HG03139 (cell line): Measurements from ENCODE around the gene GOLGA6L2.
"Not testable (repeated sequence)": the region's sequence is repeated elsewhere in the genome, so short reads cannot be mapped to it uniquely, and the experiment has no call there.

Experiments
- ATAC-seq: cut with Tn5 transposase; IDR thresholded peaks from one replicate; pipeline ENCODE4 v1.9.1; 2021; ENCODE audit not compliant: unreplicated experiment

Gene GOLGA6L2

GRCh38 chr15:23447107-23447500 lies at the start of gene GOLGA6L2:
TSS of gene GOLGA6L2 (minus strand) at chr15:23447243. CDS start at chr15:23447181, 62 bp downstream.
- no peak for ATAC-seq

- ATAC-seq, result no peak
Observed at GRCh38 chr15:23484870-23485269, 37.8 kb upstream of the GOLGA6L2 start.

- ATAC-seq, result no peak
Observed at GRCh38 chr15:23483821-23484299, 36.8 kb upstream of the GOLGA6L2 start.

- no peak for ATAC-seq
Observed at GRCh38 chr15:23482764-23483489, 35.9 kb upstream of the GOLGA6L2 start.

GRCh38 chr15:23482228-23482627 lies 35.2 kb upstream of the GOLGA6L2 start:
- no peak for ATAC-seq

GRCh38 chr15:23477920-23478319 lies 30.9 kb upstream of the GOLGA6L2 start:
- no peak for ATAC-seq

GRCh38 chr15:23472678-23473077 lies 25.6 kb upstream of the GOLGA6L2 start:
- ATAC-seq, result no peak

GRCh38 chr15:23472033-23472432 lies 25.0 kb upstream of the GOLGA6L2 start:
- no peak for ATAC-seq

- ATAC-seq, result no peak
Observed at GRCh38 chr15:23467110-23467600, 20.1 kb upstream of the GOLGA6L2 start.

- no peak for ATAC-seq
Observed at GRCh38 chr15:23457890-23458289, 10.8 kb upstream of the GOLGA6L2 start.

GRCh38 chr15:23446215-23447106 lies 582 bp downstream of the GOLGA6L2 start:
- ATAC-seq, result no peak

GRCh38 chr15:23444269-23444668 lies 2.8 kb downstream of the GOLGA6L2 start:
- ATAC-seq, result no peak

GRCh38 chr15:23441204-23441603 lies 5.8 kb downstream of the GOLGA6L2 start:
- ATAC-seq, result no peak

GRCh38 chr15:23440596-23440995 lies 6.4 kb downstream of the GOLGA6L2 start:
- ATAC-seq, result no peak

GRCh38 chr15:23439513-23439912 lies 7.5 kb downstream of the GOLGA6L2 start:
- no peak for ATAC-seq

- no peak for ATAC-seq
Observed at GRCh38 chr15:23438816-23439466, 8.1 kb downstream of the GOLGA6L2 start.

GRCh38 chr15:23437673-23438072 lies 9.4 kb downstream of the GOLGA6L2 start:
- no peak for ATAC-seq

- no peak for ATAC-seq
Observed at GRCh38 chr15:23437146-23437545, 9.9 kb downstream of the GOLGA6L2 start.

GRCh38 chr15:23436421-23436820 lies 10.6 kb downstream of the GOLGA6L2 start:
- no peak for ATAC-seq

- ATAC-seq, result not testable (repeated sequence)
Observed at GRCh38 chr15:23434699-23435098, 12.3 kb downstream of the GOLGA6L2 start.

GRCh38 chr15:23425327-23425726 lies 21.7 kb downstream of the GOLGA6L2 start:
- ATAC-seq, result not testable (repeated sequence)
